Hypothalamus (tissue), 51 donors: ENCODE measurements around the gene MRPL20.
"Not testable (repeated sequence)": the region's sequence is repeated elsewhere in the genome, so short reads cannot be mapped to it uniquely, and the experiment has no call there.

Experiments
- DNase-seq, 51 donors: peaks; one replicate each; lab custom pipeline; 2025; lab: John Stamatoyannopoulos, UW

Gene MRPL20

DNA sequence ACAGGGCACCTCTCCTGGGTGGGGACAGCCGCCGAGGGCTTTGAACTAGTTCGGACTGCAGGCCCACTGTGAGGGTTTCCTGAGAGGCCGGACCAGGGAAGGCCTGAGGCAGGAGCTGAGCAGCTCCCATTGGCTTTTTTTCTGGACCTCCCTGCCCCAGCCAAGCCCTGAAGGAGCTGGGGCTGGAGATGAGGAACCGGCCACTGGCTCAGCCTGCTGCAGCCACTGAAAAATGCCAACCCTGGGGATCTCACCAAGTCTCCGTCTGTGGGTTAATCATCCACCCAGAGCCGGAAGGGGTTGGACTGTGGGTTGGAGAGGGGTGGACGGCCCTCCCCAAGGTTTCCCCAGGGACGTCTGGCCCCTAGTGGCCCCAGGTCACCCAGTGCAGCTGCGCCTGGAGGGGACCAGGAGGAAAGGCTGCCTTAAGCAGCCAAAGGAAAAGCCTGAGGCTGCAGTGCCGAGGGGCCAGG lies 30.8 kb upstream of the MRPL20 start:
- DNase-seq = no peak

DNA sequence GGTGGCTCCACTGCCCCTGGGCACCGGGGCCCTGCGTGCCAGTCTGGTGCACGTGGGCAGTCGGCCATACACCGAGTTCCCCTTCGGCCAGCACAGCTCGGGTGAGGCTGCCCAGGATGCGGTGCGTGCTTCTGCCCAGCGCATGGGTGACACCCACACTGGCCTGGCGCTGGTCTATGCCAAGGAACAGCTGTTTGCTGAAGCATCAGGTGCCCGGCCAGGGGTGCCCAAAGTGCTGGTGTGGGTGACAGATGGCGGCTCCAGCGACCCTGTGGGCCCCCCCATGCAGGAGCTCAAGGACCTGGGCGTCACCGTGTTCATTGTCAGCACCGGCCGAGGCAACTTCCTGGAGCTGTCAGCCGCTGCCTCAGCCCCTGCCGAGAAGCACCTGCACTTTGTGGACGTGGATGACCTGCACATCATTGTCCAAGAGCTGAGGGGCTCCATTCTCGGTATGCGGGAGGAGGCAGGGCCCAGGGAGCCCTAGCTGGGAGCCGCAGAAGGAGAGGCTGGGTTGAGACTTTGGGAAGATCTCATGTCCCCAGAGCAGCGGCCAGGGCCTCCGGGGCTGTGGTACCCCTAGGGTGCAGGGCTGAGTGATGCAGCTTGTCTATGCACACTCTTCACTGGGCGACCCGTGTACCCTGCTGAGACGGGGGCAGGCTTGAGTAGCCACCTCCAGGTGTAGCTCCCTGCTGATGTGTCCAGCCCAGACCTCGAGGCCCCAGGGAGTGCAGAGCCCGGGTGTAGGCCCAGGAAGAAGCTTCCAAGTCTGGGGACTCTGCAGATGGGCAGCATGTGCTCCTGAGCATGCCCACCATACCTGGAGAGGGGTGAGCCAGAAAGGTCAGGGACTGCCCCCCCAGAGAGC lies 30.2 kb upstream of the MRPL20 start:
- no peak for DNase-seq

DNA sequence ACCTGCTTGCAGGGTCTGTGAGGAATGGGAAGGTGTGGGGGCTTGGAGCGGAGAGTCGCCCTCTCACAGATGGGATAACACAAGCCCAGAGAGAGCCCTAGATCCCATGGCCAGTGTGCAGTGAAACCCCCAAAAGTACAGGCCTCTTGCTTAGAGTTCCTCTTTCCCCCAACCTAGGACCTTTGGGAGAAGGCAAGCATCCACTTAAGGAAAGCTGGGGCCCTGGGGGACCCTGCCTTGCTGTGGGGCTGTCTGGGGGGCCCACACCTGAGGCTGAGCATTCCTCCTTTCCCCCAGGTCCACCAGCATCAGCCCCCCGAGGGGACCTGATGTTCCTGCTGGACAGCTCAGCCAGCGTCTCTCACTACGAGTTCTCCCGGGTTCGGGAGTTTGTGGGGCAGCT lies 29.5 kb upstream of the MRPL20 start:
- no peak for DNase-seq

DNA sequence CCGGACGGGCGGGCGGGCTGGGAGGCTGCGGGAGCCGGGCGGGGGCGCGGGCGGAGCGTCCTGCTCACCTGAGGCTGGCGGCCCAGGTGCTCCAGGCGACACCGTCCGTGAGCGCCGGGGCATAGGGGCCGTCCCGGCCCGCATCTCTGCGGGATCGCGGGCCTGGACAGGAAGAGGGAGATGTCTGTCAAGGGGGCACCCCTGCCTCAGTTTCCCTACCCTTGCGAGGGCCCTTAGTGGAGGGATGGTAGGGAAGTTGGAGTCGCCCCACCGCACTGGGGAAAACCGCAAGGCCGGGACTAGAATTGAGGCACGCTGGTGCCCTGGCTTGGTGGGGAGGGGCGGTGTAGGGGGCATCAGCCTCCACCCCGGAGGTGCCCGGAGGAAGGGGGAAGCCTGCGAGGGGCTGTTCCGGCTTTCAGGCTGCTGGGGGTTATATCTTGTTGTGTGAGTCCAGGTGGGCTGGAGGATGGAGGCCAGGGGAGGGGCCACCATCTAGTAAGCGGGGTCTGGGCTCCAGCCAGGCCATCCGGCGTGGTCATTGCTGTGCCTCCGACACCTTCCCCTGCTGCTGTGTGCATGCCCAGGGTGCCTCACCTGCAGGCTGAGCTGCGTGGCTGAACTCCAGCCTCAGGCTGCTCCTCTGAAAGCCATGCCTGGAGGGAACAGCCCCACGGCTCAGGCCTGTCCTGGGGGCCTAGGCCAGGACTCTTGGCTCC lies 29.0 kb upstream of the MRPL20 start:
- no peak for DNase-seq

DNA sequence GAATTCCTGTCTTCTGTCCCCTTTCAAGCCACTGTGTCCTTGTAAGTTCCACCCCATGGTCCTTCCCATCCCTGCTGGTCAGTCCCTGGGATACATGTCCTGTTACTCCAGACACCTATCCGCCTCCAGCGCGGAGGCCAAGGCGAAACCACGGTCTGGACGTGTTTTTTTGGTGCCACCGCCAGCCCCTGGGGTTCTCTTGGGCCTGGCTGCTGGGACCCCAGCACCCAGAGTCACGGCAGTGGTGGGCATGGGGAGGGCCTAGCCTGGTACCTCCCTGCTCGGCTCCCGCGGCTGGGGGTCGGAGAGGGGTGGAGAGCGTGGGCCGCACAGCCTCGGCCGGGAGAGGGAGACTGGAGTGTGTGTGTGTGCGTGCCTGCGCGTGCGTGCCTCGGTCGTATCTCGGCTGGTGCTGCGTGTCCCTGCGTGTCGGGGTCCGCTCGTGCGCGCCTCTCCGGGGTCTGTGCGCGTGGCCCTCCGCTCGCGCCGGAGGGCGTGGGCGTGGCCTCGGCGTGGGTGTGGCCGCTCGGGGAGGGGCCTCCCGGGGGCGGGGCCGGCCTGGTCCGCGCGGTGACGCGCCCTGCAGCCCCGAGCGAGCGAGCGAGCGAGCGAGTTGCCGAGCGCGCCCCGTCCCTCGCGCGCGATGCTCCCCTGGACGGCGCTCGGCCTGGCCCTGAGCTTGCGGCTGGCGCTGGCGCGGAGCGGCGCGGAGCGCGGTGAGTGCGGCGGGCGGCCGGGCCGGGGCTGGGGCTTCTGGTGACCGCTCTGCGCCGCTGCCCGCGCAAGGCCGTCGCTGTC lies 28.2 kb upstream of the MRPL20 start, which contains the start of gene VWA1:
TSS of gene VWA1 (plus strand) at position 585 of the 798 bp plus-strand sequence. CDS start at position 644, 59 bp downstream.
- peak in 38 of 51 donors; percentile 34 to 85 (median 60) for DNase-seq

DNA sequence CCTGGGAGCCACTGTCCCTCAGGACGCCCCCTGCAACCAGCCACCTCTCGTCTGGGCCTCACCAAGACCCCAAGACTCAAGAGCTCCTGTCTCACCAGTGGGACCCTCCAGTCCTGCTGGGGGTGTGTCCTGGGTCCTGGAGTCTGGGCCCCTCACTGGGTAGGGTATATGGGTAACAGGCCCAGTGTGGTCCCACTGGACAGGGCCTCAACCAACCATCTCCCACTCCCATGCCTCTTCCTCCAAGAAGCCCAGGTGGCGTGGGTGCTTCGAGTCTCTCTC lies 27.7 kb upstream of the MRPL20 start:
- peak in 1 of 51 donors; percentile 58 for DNase-seq

DNA sequence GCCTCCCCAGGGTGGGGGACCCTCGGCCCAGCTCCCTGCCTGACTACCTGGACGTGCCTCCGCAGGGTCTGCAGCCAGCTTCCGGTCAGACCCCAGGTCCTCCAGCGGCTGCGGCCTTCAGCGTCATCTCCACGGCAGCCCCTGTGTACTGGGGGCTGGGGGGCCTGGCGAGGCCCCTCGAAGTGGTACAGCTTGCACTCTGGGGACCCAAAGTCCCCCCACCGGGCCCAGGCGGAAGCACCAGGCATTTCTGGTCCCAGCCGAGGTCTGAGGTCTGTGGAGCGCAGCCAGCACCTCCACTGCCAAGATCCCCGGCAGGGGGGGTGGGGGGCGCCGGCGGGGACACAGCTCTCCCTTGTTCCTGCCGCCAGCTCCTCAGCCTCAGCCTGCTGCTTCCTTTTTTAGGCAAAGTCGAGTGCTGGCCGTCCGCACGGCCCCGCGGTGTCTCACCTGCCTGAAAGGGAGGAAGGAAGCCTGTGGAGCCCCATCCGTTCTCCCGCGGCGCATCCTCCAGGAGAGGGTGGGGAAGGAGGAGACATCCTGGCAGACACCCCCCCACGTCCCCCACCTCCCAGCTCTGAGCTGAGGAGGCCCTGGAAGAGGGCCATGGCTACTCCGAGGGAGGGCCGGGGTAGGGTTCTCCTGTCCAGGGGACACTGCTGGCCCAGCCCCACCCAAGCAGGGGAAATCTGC lies 27.2 kb upstream of the MRPL20 start:
- peak in 46 of 51 donors; percentile 28 to 89 (median 70) for DNase-seq

DNA sequence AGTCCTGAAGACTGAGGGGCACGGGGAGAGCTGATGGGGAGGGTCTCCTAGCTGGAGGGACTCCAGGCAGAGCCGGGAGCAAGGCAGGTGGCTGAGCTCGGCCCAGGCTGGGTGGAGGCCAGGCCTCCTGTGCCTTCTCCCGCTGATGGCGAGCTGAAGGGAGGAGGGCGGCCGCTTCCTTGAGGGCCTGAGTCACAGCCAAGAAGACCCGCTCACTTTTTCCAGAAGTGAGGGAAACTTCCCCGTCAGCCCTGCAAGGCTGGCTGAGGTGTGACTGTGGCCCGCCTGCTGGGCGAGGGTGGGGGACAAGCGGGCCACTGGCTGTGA lies 26.7 kb upstream of the MRPL20 start:
- DNase-seq = peak in 2 of 51 donors; percentile 55 to 60

DNA sequence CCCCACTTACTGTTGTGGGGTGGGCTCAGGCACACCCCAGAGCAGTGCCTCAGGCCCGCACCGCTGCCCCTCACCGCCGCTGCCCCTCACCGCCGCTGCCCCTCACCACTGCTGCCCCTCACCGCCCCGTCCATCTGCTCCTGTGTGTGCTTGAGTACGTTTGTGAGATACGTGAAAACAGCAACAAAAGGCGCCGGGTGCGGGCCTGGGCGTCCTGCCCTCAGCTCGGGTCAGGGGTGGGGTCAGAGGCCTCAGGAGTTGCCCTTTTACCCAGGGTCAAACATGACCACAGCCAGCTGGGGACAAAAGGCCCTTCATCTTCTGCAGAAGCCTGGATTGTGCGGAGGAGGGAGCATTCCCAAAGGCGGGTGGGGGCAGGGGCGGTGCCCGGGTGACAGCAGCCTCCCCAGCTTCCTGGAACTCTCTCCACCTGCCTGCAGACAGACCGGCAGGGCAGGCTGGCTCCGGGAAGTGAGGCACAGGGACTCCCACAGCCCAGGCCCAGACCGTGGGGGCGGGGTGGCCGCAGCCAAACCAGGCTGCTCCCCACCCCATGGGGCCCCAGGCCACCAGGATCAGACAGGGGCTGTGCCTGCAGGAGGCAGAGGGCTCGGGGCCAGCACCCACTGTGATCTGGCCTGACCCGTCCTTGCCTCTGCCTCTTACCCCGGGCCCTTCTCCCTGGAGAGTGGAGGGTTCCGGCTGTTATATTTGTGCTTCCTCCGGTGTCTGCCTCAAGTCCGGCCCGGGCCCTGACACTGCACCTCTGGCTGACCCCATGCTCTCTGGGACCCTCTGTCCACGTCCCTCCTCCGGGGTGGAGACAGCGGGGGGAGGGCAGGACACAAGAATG lies 26.1 kb upstream of the MRPL20 start:
- peak in 39 of 51 donors; percentile 23 to 91 (median 74) for DNase-seq

DNA sequence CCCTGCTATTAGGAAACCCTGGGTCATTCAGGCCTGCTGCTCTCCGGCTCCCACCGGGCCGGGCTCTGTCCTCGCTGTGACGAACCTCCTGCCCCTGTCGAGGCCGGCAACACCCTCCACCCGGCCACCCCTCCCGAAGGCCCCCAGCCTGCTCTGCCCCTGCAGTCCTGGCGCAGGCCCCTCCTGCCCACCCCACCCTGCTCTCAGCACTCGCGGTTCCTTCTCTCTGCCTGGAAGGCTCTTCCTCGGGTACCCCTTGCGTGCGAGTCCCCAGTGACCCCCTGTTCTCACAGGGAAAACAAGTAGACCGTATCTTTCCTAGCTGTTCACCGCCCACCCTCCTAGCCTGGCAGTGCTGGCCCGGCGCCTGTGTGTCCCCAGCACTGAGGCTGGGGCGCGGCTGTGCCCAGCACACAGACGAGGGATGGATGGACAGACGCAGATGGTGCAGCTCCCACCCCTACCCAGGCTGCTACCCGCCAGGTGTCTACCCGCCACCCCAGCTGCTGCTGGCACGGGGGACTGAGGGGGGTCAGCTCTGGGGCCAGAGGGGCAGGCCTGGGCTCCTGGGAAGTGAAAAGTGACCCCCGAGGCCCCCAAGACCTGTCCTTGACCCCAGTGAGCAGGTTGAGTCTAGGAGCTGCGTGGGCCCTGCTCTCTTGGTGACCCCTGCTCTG lies 25.3 kb upstream of the MRPL20 start:
- peak in 3 of 51 donors; percentile 20 to 56 (median 32) for DNase-seq

DNA sequence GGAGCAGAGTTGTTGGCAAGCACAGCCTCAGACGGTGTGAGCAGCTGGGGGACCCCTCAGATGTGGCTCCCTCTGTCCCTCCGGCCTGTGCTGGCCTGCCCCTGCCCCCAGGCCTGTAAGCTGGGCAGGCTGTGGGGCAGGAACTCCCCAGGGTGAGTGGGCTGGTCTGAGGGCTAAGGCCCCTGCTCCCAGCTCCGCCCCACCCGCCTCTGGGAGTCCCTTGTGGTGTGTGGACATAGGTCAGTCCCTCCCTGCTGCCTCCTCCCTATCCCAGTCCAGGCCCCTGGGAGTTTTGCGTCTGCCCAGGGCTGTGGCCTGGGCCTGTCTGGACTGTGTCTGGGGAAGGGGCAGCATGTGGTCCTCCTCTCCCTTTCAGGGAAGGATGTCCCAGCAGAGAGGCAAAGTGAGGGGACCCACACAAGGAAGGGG lies 24.8 kb upstream of the MRPL20 start:
- peak in 6 of 51 donors; percentile 26 to 68 (median 43) for DNase-seq

DNA sequence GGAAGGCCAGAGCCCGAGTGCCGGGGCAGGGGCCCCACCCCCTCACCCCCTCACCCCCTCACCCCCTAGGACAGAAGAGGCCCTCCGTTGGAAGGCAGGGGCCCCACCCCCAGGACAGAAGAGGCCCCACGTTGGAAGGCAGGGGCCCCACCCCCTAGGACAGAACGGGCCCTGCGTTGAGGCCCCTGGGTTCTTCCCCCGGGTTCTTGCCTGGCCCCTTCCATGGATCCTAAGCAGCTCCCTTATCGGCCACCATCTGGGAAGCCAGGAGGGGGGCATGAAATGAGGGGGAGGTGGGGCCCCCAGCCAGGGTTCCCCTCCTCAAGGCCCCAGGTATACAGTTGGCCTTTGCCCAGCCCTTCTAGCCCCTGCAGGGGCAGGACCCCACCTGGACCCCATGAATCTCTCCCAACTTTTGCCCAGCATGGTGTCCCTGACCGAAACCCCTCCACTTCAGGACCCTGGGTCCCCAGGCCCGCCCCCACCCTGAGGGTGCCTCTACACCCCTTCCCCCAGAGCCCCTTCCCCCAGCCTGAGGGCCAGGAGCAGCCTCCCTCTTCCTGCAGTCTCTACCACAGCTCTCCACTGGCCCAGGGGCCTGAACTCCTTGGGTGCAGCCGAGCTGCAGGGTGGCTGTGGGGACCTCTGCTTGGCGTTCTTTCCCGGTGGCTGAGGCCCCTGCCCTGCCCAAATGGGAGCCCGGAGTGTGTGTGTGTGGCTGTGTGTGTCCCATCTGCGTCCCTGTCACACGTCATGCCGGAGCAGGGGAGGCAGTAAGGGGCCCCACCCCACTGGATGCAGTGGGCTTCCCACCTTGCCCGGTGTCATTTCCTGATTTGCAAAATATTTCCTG lies 24.1 kb upstream of the MRPL20 start:
- peak in 3 of 51 donors; percentile 26 to 49 (median 33) for DNase-seq

DNA sequence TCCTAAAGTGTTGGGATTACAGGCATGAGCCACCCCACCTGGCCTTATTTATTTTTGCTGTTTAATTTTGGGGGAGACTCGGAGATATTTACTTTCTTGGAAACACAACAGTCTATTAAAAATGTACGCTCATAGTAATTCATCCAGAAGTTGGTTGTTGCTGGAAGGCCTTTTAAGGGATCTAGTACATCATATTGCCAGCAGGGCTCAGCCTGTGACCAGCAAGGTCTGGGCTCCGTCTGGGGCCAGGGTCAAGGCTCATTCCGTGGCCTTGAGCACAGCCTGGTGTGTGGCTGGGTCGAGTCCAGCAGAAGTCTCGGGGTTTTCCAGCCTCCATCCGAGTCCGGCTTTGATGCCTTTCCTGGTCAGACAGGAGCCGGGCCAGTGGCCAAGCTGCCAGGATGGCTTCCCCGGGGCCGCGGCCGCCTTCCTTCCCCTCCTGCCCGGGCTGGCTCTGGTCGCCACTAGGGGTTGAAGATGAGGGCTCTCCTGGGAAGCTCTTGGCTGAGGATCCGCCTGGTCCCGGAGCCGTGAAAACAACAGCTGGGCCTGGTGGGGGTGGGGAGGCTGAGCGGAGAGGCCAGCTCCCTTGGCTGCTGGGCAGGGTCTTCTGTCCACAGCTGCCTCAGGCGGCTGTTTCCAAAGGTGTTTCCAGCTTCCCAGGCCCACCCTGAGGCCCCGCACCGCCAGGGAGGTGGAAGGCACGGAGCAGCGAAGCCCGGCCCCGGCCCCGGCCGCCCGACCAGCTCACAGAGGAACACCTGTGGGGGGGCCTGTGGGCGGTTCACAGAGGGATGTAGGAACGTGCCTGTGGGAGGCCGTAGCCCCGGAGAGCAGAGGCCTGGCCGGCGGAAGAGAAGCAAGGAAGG lies 23.3 kb upstream of the MRPL20 start:
- DNase-seq = peak in 44 of 51 donors; percentile 29 to 85 (median 59)

DNA sequence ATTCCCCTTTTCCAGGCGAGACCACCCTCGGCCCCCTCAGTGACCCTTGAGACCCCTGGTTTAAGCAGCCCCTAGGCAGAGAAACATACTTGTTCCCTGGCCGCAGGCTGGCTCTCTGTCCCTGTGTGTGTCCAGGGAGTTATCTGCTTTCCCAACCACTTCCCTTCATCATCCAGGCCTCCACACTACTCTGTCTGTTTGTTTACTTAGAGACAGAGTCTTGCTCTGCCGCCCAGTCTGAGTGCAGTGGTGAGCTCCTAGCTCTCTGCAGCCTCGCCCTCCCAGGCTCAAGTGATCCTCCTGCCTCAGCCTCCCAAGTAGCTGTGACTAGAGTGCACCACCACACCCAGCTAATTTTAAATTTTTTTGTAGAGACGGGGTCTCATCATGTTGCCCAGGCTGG lies 22.6 kb upstream of the MRPL20 start:
- no peak for DNase-seq

DNA sequence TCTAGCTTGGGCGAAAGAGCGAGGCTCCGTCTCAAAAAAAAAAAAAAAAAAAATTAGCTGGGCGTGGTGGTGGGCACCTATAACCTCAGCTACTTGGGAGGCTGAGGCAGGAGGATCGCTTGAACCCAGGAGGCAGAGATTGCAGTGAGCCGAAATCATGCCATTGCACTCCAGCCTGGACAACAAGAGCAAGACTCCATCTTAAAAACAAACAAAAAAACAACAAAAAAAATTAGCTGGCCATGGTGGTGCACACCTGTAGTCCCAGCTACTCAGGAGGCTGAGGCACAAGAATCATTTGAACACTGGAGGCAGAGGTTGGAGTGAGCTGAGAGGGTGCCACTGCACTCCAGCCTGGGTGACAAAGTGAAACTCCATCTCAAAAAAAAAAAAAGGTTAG lies 21.9 kb upstream of the MRPL20 start:
- DNase-seq = not testable (repeated sequence)

DNA sequence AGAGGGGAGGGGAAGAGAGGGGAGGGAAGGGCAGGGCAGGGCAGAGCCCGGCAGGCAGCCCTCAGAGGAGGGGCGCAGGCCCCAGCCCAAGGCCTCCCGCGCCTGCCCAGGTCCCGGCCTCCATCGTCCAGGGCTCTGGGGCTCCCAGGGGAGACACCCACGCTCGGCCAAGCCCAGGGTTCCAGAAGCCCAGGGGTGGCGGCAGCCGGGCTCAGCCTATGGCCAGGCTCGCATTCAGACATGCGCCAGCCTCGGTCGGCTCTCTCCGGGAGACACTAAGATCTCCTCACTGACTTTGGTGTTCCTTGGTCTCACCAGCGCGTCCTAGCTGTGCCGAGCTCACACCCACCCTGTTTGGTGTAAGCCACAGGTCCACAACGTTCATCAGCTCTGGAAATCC lies 21.1 kb upstream of the MRPL20 start:
- peak in 2 of 51 donors; percentile 40 to 53 for DNase-seq

DNA sequence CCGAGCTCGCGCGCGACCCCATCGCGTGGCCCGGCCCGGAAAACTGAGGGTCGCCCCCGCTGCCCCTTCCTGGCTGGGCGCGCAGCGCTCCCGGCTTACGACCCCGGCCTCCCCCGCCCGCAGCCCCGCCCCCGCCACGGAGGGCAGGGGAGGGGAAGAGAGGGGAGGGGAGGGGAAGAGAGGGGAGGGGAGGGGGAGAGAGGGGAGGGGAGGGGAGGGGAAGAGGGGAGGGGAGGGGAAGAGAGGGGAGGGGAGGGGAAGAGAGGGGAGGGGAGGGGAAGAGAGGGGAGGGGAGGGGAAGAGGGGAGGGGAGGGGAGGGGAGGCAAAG lies 20.7 kb upstream of the MRPL20 start:
- peak in 3 of 51 donors; percentile 40 to 54 (median 53) for DNase-seq
